Neural cell (in vitro differentiated cells): Measurements from ENCODE around the gene TCF4. TPM values are rescaled to one million over a fixed set of nuclear protein-coding genes. Genes with fewer than 3 reads are reported as not detected.

Experiments used
- H2AFZ ChIP-seq: fragments of 200-600, 300-800 bp; sonication (generic), shearing (Covaris generic); 2 replicates; pipeline ENCODE4 v1.6.0; 2014; ENCODE audit warnings: low read depth, mild to moderate bottlenecking, antibody characterized with exemption, low read length, moderate library complexity
- H3F3A ChIP-seq: fragments of 200-600 bp; shearing (Covaris generic); 2 replicates; pipeline ENCODE4 v1.6.1; 2016; ENCODE audit warnings: mild to moderate bottlenecking, moderate library complexity, mixed read lengths, antibody characterized with exemption, low read length; ENCODE audit not compliant: insufficient read depth, poor library complexity, severe bottlenecking
- H3K27ac ChIP-seq: fragments of 200-600, 300-800 bp; sonication (generic), shearing (Covaris generic); 2 replicates; pipeline ENCODE4 v1.5.1; 2014; ENCODE audit warnings: mild to moderate bottlenecking, low read length, moderate library complexity
- H3K27me3 ChIP-seq: fragments of 300-800, 200-600 bp; sonication (generic), shearing (Covaris generic); 2 replicates; pipeline ENCODE4 v1.6.0; 2014; ENCODE audit warnings: mild to moderate bottlenecking, low read depth, low read length, moderate library complexity; ENCODE audit not compliant: insufficient read depth
- H3K36me3 ChIP-seq: fragments of 300-800, 200-600 bp; sonication (generic), shearing (Covaris generic); 2 replicates; pipeline ENCODE4 v1.5.1; 2014; ENCODE audit warnings: mild to moderate bottlenecking, antibody characterized with exemption, low read length, moderate library complexity; ENCODE audit not compliant: insufficient read depth
- H3K4me2 ChIP-seq: fragments of 300-800, 200-600 bp; sonication (generic), shearing (Covaris generic); 2 replicates; pipeline ENCODE4 v1.6.0; 2014; ENCODE audit warnings: mild to moderate bottlenecking, low read length
- H3K4me3 ChIP-seq: fragments of 300-800, 200-600 bp; sonication (generic), shearing (Covaris generic); 2 replicates; pipeline ENCODE4 v1.5.1; 2014; ENCODE audit warnings: mild to moderate bottlenecking, low read length, moderate library complexity
- H3K79me2 ChIP-seq: fragments of 200-600 bp; shearing (Covaris generic); replicated peaks from 2 replicates; pipeline ENCODE4 v1.6.0; 2014; ENCODE audit warnings: mild to moderate bottlenecking, low read length, moderate library complexity; ENCODE audit not compliant: insufficient read depth
- H3K9ac ChIP-seq: fragments of 300-800, 200-600 bp; sonication (generic), shearing (Covaris generic); 2 replicates; pipeline ENCODE4 v1.6.1; 2016; ENCODE audit warnings: mild to moderate bottlenecking, low read length, mixed read lengths
- H3K9me2 ChIP-seq: fragments of 200-600 bp; shearing (Covaris generic); 2 replicates; pipeline ENCODE4 v1.6.1; 2016; ENCODE audit warnings: mild to moderate bottlenecking, low read length, mixed read lengths; ENCODE audit not compliant: insufficient read depth
- H3K9me3 ChIP-seq: fragments of 200-600, 300-800 bp; sonication (generic), shearing (Covaris generic); 2 replicates; pipeline ENCODE4 v1.6.1; 2016; ENCODE audit warnings: mild to moderate bottlenecking, mixed run types, low read length, moderate library complexity, mixed read lengths
- H4K20me1 ChIP-seq: fragments of 200-600 bp; shearing (Covaris generic); 2 replicates; pipeline ENCODE4 v1.6.1; 2016; ENCODE audit warnings: mild to moderate bottlenecking, mixed run types; ENCODE audit not compliant: insufficient read depth
- CTCF ChIP-seq: fragments of 450-650 bp; IDR thresholded peaks from 2 replicates; pipeline ENCODE4 v1.5.1; 2014; ENCODE audit warnings: antibody characterized with exemption, mild to moderate bottlenecking, moderate library complexity; ENCODE audit not compliant: poor library complexity, severe bottlenecking
- EP300 ChIP-seq: fragments of 450-650 bp; conservative IDR thresholded peaks from 2 replicates; pipeline ENCODE4 v1.6.1; 2014; ENCODE audit warnings: antibody characterized with exemption, mild to moderate bottlenecking, moderate library complexity; ENCODE audit not compliant: poor library complexity, severe bottlenecking
- EZH2 ChIP-seq: fragments of 200-600, 300-800 bp; shearing (Covaris generic), sonication (generic); IDR thresholded peaks from 2 replicates; pipeline ENCODE4 v1.6.1; 2014; ENCODE audit warnings: antibody characterized with exemption, low read length, borderline replicate concordance, mild to moderate bottlenecking; ENCODE audit not compliant: insufficient read depth, poor library complexity, severe bottlenecking
- MXI1 ChIP-seq: fragments of 450-650 bp; conservative IDR thresholded peaks from 2 replicates; pipeline ENCODE4 v1.6.1; 2014; ENCODE audit warnings: antibody characterized with exemption, mild to moderate bottlenecking; ENCODE audit not compliant: poor library complexity, severe bottlenecking
- POLR2AphosphoS5 ChIP-seq: IDR thresholded peaks from 2 replicates; pipeline ENCODE4 v1.6.1; 2012
- RAD21 ChIP-seq: fragments of 450-650 bp; conservative IDR thresholded peaks from 2 replicates; pipeline ENCODE4 v1.6.1; 2014; ENCODE audit warnings: antibody characterized with exemption, mild to moderate bottlenecking, moderate library complexity
- SMC3 ChIP-seq: fragments of 450-650 bp; conservative IDR thresholded peaks from 2 replicates; pipeline ENCODE4 v1.6.1; 2014; ENCODE audit warnings: antibody characterized with exemption, mild to moderate bottlenecking, moderate library complexity; ENCODE audit not compliant: poor library complexity
- TAF1 ChIP-seq: IDR thresholded peaks from 2 replicates; pipeline ENCODE4 v1.6.1; 2012; ENCODE audit warnings: low read depth
- polyA plus RNA-seq: library from polyadenylated mRNA; depleted of rRNA; stranded (reverse); fragments of >200 nt; gene quantifications from 2 replicates; pipeline ENCODE4 v1.2.3, GENCODE V29; 2014
- TF ChIP-seq, protein P1 (sequence below): IDR thresholded peaks from 2 replicates; pipeline ENCODE4 v1.6.1; 2012; ENCODE audit warnings: borderline replicate concordance

Gene TCF4
- polyA plus RNA-seq, 1 donor from 2014 or later = 7.0 TPM

DNA sequence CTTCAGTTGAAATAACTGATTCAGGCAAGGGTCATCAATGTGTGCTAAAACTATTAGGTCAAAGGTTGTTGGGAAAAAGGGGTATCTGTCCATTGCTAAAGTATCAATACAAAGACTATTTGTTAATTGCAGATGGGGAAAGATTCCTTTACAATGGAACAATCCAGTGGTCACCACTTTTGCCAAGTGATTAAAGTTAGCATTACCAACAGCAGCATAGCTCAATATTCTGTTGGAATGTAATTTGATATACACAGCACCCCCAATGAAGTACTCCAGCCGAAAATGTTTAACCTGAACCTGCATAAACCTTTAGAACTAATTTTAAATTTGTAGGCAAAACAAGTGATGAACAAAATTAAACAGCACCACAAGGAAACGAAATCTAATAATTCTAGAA, 191.0 kb downstream of the TCF4 start:
- peaks cover 11% of the 10 kb centered on the region for H3K79me2 ChIP-seq
- H3K9ac ChIP-seq = no peak overlapping the region
- no peaks in the 10 kb centered on the region for H3K27me3 ChIP-seq
- no peak overlapping the region for H3K27ac ChIP-seq
- no peaks in the 10 kb centered on the region for H4K20me1 ChIP-seq
- H3K4me3 ChIP-seq = no peak overlapping the region
- H3K36me3 ChIP-seq = no peaks in the 10 kb centered on the region
- TF ChIP-seq TAF1 = no peak
- no peak for TF ChIP-seq EZH2
- no peak for TF ChIP-seq POLR2AphosphoS5
- TF ChIP-seq, protein P1, sequence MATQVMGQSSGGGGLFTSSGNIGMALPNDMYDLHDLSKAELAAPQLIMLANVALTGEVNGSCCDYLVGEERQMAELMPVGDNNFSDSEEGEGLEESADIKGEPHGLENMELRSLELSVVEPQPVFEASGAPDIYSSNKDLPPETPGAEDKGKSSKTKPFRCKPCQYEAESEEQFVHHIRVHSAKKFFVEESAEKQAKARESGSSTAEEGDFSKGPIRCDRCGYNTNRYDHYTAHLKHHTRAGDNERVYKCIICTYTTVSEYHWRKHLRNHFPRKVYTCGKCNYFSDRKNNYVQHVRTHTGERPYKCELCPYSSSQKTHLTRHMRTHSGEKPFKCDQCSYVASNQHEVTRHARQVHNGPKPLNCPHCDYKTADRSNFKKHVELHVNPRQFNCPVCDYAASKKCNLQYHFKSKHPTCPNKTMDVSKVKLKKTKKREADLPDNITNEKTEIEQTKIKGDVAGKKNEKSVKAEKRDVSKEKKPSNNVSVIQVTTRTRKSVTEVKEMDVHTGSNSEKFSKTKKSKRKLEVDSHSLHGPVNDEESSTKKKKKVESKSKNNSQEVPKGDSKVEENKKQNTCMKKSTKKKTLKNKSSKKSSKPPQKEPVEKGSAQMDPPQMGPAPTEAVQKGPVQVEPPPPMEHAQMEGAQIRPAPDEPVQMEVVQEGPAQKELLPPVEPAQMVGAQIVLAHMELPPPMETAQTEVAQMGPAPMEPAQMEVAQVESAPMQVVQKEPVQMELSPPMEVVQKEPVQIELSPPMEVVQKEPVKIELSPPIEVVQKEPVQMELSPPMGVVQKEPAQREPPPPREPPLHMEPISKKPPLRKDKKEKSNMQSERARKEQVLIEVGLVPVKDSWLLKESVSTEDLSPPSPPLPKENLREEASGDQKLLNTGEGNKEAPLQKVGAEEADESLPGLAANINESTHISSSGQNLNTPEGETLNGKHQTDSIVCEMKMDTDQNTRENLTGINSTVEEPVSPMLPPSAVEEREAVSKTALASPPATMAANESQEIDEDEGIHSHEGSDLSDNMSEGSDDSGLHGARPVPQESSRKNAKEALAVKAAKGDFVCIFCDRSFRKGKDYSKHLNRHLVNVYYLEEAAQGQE = no peak
- no peak for TF ChIP-seq SMC3
- TF ChIP-seq EP300 = no peak
- H2AFZ ChIP-seq = no peak overlapping the region
- H3K9me2 ChIP-seq = no peaks in the 10 kb centered on the region
- no peaks in the 10 kb centered on the region for H3F3A ChIP-seq
- H3K9me3 ChIP-seq = no peaks in the 10 kb centered on the region
- no peak overlapping the region for H3K4me2 ChIP-seq

DNA sequence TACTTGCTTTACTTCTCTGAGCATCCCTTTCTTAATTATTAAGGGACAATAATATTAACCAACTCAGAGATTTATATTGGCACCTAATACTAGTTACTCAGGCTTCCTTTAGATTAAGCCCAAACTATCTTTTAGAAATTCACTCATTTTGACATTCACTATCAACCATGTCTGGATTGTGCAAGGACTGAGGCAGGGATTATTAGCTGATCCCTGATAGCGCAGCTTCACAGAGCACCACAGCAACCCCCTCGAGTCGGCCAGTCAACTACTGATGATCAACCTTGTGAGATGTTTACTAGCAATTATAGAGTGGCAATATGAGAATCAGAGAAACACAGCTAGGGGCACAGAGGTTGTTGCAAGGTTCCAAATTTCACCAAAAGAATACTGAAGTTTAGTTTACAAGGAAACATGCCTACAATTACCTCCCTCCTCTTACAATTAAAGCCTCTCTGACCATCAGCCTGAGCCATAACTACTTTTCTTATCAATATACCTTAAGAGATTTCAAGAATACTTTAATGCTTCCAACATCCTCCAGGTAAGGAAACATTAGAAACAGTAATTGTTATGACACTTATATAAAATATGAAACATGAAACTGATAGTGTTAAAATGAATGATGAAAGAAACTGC, 191.6 kb downstream of the TCF4 start:
- no peaks in the 10 kb centered on the region for H3K9me2 ChIP-seq
- no peak overlapping the region for H3K4me2 ChIP-seq
- H3F3A ChIP-seq = no peaks in the 10 kb centered on the region
- no peaks in the 10 kb centered on the region for H3K27me3 ChIP-seq
- H3K9me3 ChIP-seq = no peaks in the 10 kb centered on the region
- H3K36me3 ChIP-seq = no peaks in the 10 kb centered on the region
- TF ChIP-seq RAD21 = no peak
- no peak for TF ChIP-seq SMC3
- no peak overlapping the region for H2AFZ ChIP-seq
- H3K27ac ChIP-seq = no peak overlapping the region
- peaks cover 11% of the 10 kb centered on the region for H3K79me2 ChIP-seq
- H3K9ac ChIP-seq = no peak overlapping the region
- no peak overlapping the region for H3K4me3 ChIP-seq
- no peaks in the 10 kb centered on the region for H4K20me1 ChIP-seq

DNA sequence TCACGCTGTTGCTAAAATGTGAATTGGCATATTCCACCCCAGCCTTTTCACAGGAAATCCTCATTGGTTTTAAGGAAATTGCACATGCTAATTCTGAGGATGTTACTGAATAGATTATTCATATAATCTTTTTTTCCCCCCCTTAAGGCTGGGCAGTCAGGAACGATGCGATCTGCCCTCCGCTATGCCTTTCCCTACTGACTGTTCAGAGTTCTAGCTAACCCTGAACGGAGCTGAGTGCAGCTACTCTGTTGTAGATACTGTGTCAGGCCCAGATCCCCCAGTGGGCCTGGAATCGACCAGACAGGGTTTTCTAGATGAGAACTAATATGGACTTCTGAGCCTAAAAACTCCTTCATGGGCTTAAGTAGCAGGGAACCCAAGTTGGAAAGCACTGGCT, 192.2 kb downstream of the TCF4 start:
- no peaks in the 10 kb centered on the region for H4K20me1 ChIP-seq
- H3K4me2 ChIP-seq = no peak overlapping the region
- H3K4me3 ChIP-seq = no peak overlapping the region
- H3F3A ChIP-seq = no peaks in the 10 kb centered on the region
- H3K36me3 ChIP-seq = no peaks in the 10 kb centered on the region
- no peaks in the 10 kb centered on the region for H3K9me3 ChIP-seq
- no peaks in the 10 kb centered on the region for H3K27me3 ChIP-seq
- H3K79me2 ChIP-seq = peaks cover 11% of the 10 kb centered on the region
- TF ChIP-seq CTCF = no peak
- no peak for TF ChIP-seq POLR2AphosphoS5
- no peak for TF ChIP-seq TAF1
- no peak for TF ChIP-seq EP300
- TF ChIP-seq, protein P1 = no peak
- TF ChIP-seq RAD21 = no peak
- TF ChIP-seq MXI1 = no peak
- H3K9me2 ChIP-seq = no peaks in the 10 kb centered on the region
- no peak overlapping the region for H3K27ac ChIP-seq
- no peak overlapping the region for H3K9ac ChIP-seq
- no peak overlapping the region for H2AFZ ChIP-seq
